HCT116 (cell line): ENCODE results near the gene EML3.

ENCODE experiments used
- CEBPB ChIP-seq: IDR thresholded peaks from 2 replicates; pipeline ENCODE4 v1.6.1; 2012; ENCODE audit warnings: low read depth
- POLR2A ChIP-seq: IDR thresholded peaks from 2 replicates; pipeline ENCODE4 v1.7.0; 2011; ENCODE audit warnings: borderline replicate concordance; ENCODE audit not compliant: insufficient read depth, insufficient read length; ENCODE audit errors: extremely low read depth
- POLR2AphosphoS5 ChIP-seq: IDR thresholded peaks from 2 replicates; pipeline ENCODE4 v1.6.1; 2011; ENCODE audit warnings: mild to moderate bottlenecking, low read depth, low read length, moderate library complexity
- SP1 ChIP-seq: IDR thresholded peaks from 2 replicates; pipeline ENCODE4 v1.6.1; 2012; ENCODE audit warnings: low read depth
- TCF7L2 ChIP-seq: IDR thresholded peaks from 2 replicates; pipeline ENCODE4 v1.7.0; 2011; ENCODE audit warnings: borderline replicate concordance, inconsistent platforms; ENCODE audit not compliant: insufficient read depth, insufficient read length; ENCODE audit errors: extremely low read depth
- TF ChIP-seq, protein P1 (sequence below), 3 experiments: fragments of 200-600 bp in 1 of 3; sonication (generic) in 1 of 3; IDR thresholded peaks in 2 of 3; conservative IDR thresholded peaks in 1 of 3; 2 replicates each; pipeline ENCODE4 v1.5.1; 2012 to 2017; ENCODE audit warnings: low read depth in 2 of 3, low read length in 2 of 3, antibody characterized with exemption in 1 of 3, borderline replicate concordance in 1 of 3, control low read depth in 1 of 3, mild to moderate bottlenecking in 1 of 3, mixed read lengths in 1 of 3, mixed run types in 1 of 3, moderate library complexity in 1 of 3; ENCODE audit not compliant: insufficient read depth in 1 of 3

DNA sequence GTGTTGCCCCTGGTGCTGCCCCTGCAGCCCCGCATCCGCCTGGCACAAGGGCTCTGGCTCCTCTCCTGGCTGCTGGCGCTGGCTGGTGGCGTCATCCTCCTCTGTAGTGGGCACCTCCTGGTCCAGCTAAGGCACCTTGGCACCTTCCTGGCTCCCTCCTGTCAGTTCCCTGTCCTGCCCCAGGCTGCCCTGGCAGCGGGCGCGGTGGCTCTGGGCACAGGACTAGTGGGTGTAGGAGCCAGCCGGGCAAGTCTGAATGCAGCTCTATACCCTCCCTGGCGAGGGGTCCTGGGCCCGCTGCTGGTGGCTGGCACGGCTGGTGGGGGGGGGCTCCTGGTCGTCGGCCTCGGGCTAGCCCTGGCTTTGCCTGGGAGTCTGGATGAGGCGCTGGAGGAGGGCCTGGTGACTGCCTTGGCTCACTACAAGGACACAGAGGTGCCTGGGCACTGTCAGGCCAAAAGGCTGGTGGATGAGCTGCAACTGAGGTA, 760 bp upstream of the EML3 start:
- TF ChIP-seq, protein P1, sequence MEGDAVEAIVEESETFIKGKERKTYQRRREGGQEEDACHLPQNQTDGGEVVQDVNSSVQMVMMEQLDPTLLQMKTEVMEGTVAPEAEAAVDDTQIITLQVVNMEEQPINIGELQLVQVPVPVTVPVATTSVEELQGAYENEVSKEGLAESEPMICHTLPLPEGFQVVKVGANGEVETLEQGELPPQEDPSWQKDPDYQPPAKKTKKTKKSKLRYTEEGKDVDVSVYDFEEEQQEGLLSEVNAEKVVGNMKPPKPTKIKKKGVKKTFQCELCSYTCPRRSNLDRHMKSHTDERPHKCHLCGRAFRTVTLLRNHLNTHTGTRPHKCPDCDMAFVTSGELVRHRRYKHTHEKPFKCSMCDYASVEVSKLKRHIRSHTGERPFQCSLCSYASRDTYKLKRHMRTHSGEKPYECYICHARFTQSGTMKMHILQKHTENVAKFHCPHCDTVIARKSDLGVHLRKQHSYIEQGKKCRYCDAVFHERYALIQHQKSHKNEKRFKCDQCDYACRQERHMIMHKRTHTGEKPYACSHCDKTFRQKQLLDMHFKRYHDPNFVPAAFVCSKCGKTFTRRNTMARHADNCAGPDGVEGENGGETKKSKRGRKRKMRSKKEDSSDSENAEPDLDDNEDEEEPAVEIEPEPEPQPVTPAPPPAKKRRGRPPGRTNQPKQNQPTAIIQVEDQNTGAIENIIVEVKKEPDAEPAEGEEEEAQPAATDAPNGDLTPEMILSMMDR (IDR thresholded peaks at IDR 0.05 in 2 of 3, conservative IDR thresholded peaks at IDR 0.05 in 1 of 3; ENCODE audit: borderline replicate concordance in 1 of 3, insufficient read depth in 1 of 3, low read depth in 2 of 3, low read length in 2 of 3), result no peak
- TF ChIP-seq TCF7L2 (no peak), POLR2A (no peak), POLR2AphosphoS5 (no peak), CEBPB (no peak), SP1 (no peak)
